ENCODE data around the gene EEF1B2.

- no peak for TF ChIP-seq POLR2A (IDR thresholded peaks at IDR 0.05; ENCODE audit: control extremely low read depth in 1 of 2, low read depth in 2 of 2, low read length in 2 of 2)
- no peak for TF ChIP-seq RAD21 (IDR thresholded peaks at IDR 0.05 in 1 of 2, conservative IDR thresholded peaks at IDR 0.05 in 1 of 2; ENCODE audit: low read depth in 2 of 2, low read length in 2 of 2)
- TF ChIP-seq BACH1 (IDR thresholded peaks at IDR 0.05; ENCODE audit: low read length), result no peak
- no peak for TF ChIP-seq ATF2 (IDR thresholded peaks at IDR 0.05; ENCODE audit: low read length)
- TF ChIP-seq CTCF (IDR thresholded peaks at IDR 0.05; ENCODE audit: control extremely low read depth in 1 of 3, insufficient read depth in 1 of 3, low read depth in 1 of 3, low read length in 3 of 3), result no peak
- no peak for TF ChIP-seq EP300 (IDR thresholded peaks at IDR 0.05; ENCODE audit: borderline replicate concordance in 1 of 2, low read depth in 2 of 2, low read length in 2 of 2)
- TF ChIP-seq EGR1 (IDR thresholded peaks at IDR 0.05; ENCODE audit: borderline replicate concordance, low read depth, low read length), result no peak
- TF ChIP-seq NRF1 (IDR thresholded peaks at IDR 0.05; ENCODE audit: low read depth, low read length), result no peak
- no peak for TF ChIP-seq CHD1 (IDR thresholded peaks at IDR 0.05; ENCODE audit: low read depth, low read length)
Measured at GRCh38 chr2:206150631-206151030, 9.1 kb upstream of the EEF1B2 start.

All from H1 (cell line).